ENCODE results near the gene SLC4A4.

GRCh38 chr4:71411981-71412380, 73.2 kb downstream of the SLC4A4 start:
- TF ChIP-seq EZH2phosphoT487 (IDR thresholded peaks at IDR 0.05; ENCODE audit: low read depth, severe bottlenecking, unreplicated experiment), result no peak
- no peak for TF ChIP-seq CTCF (IDR thresholded peaks at IDR 0.05; ENCODE audit: poor library complexity)
- TF ChIP-seq EZH2 (IDR thresholded peaks at IDR 0.05; ENCODE audit: borderline replicate concordance), result no peak
